Neural cell (in vitro differentiated cells): ENCODE data around the gene CHN1. TPM values are rescaled to one million over a fixed set of nuclear protein-coding genes. Genes with fewer than 3 reads are reported as not detected.

ENCODE experiments used
- H2AFZ ChIP-seq: fragments of 200-600, 300-800 bp; sonication (generic), shearing (Covaris generic); 2 replicates; pipeline ENCODE4 v1.6.0; 2014; ENCODE audit warnings: low read depth, mild to moderate bottlenecking, antibody characterized with exemption, low read length, moderate library complexity
- H3F3A ChIP-seq: fragments of 200-600 bp; shearing (Covaris generic); 2 replicates; pipeline ENCODE4 v1.6.1; 2016; ENCODE audit warnings: mild to moderate bottlenecking, moderate library complexity, mixed read lengths, antibody characterized with exemption, low read length; ENCODE audit not compliant: insufficient read depth, poor library complexity, severe bottlenecking
- H3K27ac ChIP-seq: fragments of 200-600, 300-800 bp; sonication (generic), shearing (Covaris generic); 2 replicates; pipeline ENCODE4 v1.5.1; 2014; ENCODE audit warnings: mild to moderate bottlenecking, low read length, moderate library complexity
- H3K27me3 ChIP-seq: fragments of 300-800, 200-600 bp; sonication (generic), shearing (Covaris generic); 2 replicates; pipeline ENCODE4 v1.6.0; 2014; ENCODE audit warnings: mild to moderate bottlenecking, low read depth, low read length, moderate library complexity; ENCODE audit not compliant: insufficient read depth
- H3K36me3 ChIP-seq: fragments of 300-800, 200-600 bp; sonication (generic), shearing (Covaris generic); 2 replicates; pipeline ENCODE4 v1.5.1; 2014; ENCODE audit warnings: mild to moderate bottlenecking, antibody characterized with exemption, low read length, moderate library complexity; ENCODE audit not compliant: insufficient read depth
- H3K4me2 ChIP-seq: fragments of 300-800, 200-600 bp; sonication (generic), shearing (Covaris generic); 2 replicates; pipeline ENCODE4 v1.6.0; 2014; ENCODE audit warnings: mild to moderate bottlenecking, low read length
- H3K4me3 ChIP-seq: fragments of 300-800, 200-600 bp; sonication (generic), shearing (Covaris generic); 2 replicates; pipeline ENCODE4 v1.5.1; 2014; ENCODE audit warnings: mild to moderate bottlenecking, low read length, moderate library complexity
- H3K79me2 ChIP-seq: fragments of 200-600 bp; shearing (Covaris generic); replicated peaks from 2 replicates; pipeline ENCODE4 v1.6.0; 2014; ENCODE audit warnings: mild to moderate bottlenecking, low read length, moderate library complexity; ENCODE audit not compliant: insufficient read depth
- H3K9ac ChIP-seq: fragments of 300-800, 200-600 bp; sonication (generic), shearing (Covaris generic); 2 replicates; pipeline ENCODE4 v1.6.1; 2016; ENCODE audit warnings: mild to moderate bottlenecking, low read length, mixed read lengths
- H3K9me2 ChIP-seq: fragments of 200-600 bp; shearing (Covaris generic); 2 replicates; pipeline ENCODE4 v1.6.1; 2016; ENCODE audit warnings: mild to moderate bottlenecking, low read length, mixed read lengths; ENCODE audit not compliant: insufficient read depth
- H3K9me3 ChIP-seq: fragments of 200-600, 300-800 bp; sonication (generic), shearing (Covaris generic); 2 replicates; pipeline ENCODE4 v1.6.1; 2016; ENCODE audit warnings: mild to moderate bottlenecking, mixed run types, low read length, moderate library complexity, mixed read lengths
- H4K20me1 ChIP-seq: fragments of 200-600 bp; shearing (Covaris generic); 2 replicates; pipeline ENCODE4 v1.6.1; 2016; ENCODE audit warnings: mild to moderate bottlenecking, mixed run types; ENCODE audit not compliant: insufficient read depth
- EP300 ChIP-seq: fragments of 450-650 bp; conservative IDR thresholded peaks from 2 replicates; pipeline ENCODE4 v1.6.1; 2014; ENCODE audit warnings: antibody characterized with exemption, mild to moderate bottlenecking, moderate library complexity; ENCODE audit not compliant: poor library complexity, severe bottlenecking
- EZH2 ChIP-seq: fragments of 200-600, 300-800 bp; shearing (Covaris generic), sonication (generic); IDR thresholded peaks from 2 replicates; pipeline ENCODE4 v1.6.1; 2014; ENCODE audit warnings: antibody characterized with exemption, low read length, borderline replicate concordance, mild to moderate bottlenecking; ENCODE audit not compliant: insufficient read depth, poor library complexity, severe bottlenecking
- MXI1 ChIP-seq: fragments of 450-650 bp; conservative IDR thresholded peaks from 2 replicates; pipeline ENCODE4 v1.6.1; 2014; ENCODE audit warnings: antibody characterized with exemption, mild to moderate bottlenecking; ENCODE audit not compliant: poor library complexity, severe bottlenecking
- POLR2AphosphoS5 ChIP-seq: IDR thresholded peaks from 2 replicates; pipeline ENCODE4 v1.6.1; 2012
- RAD21 ChIP-seq: fragments of 450-650 bp; conservative IDR thresholded peaks from 2 replicates; pipeline ENCODE4 v1.6.1; 2014; ENCODE audit warnings: antibody characterized with exemption, mild to moderate bottlenecking, moderate library complexity
- SMC3 ChIP-seq: fragments of 450-650 bp; conservative IDR thresholded peaks from 2 replicates; pipeline ENCODE4 v1.6.1; 2014; ENCODE audit warnings: antibody characterized with exemption, mild to moderate bottlenecking, moderate library complexity; ENCODE audit not compliant: poor library complexity
- TAF1 ChIP-seq: IDR thresholded peaks from 2 replicates; pipeline ENCODE4 v1.6.1; 2012; ENCODE audit warnings: low read depth
- polyA plus RNA-seq: library from polyadenylated mRNA; depleted of rRNA; stranded (reverse); fragments of >200 nt; gene quantifications from 2 replicates; pipeline ENCODE4 v1.2.3, GENCODE V29; 2014
- TF ChIP-seq, protein P1 (sequence below): IDR thresholded peaks from 2 replicates; pipeline ENCODE4 v1.6.1; 2012; ENCODE audit warnings: borderline replicate concordance
- TF ChIP-seq, protein P2 (sequence below): fragments of 450-650 bp; IDR thresholded peaks from 2 replicates; pipeline ENCODE4 v1.5.1; 2014; ENCODE audit warnings: antibody characterized with exemption, mild to moderate bottlenecking, moderate library complexity; ENCODE audit not compliant: poor library complexity, severe bottlenecking

Gene CHN1
- polyA plus RNA-seq, 1 donor from 2014 or later, result 133 TPM

DNA sequence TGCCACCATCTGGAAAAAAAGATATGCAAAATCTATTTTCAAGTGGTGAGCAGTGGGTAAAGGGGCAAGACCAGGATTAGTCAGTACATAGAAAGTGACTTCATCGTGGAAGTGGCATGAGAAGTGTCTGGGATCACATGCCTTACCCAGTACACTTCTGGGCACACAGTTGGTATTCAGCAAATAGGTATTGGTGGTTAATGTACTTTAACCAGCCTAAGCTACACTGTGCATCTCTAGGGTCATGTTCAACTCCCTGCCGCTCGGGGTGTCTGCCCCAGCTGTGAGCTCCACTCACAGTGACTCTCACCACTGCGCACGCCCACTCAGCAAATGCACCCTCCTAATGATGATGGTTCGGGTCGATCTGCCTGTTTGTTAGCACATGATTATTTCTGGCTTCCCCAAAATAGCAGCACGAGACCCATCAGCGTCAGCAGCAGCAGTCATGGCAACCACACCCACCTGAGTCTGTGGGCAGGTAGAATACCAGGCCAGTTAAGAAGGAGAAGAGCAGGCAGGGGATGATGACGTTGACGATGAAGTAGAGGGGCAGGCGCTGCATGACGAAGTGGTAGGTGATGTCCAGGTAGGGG lies 252.0 kb downstream of the CHN1 start:
- Histone ChIP-seq H3K4me3 (no peak overlapping the region), H3K79me2 (no peaks in the 10 kb centered on the region), H3K27ac (no peak overlapping the region), H3K9me2 (no peaks in the 10 kb centered on the region), H2AFZ (no peak overlapping the region), H3K4me2 (no peak overlapping the region), H3K27me3 (no peaks in the 10 kb centered on the region), H3K9ac (no peak overlapping the region), H3F3A (no peaks in the 10 kb centered on the region), H4K20me1 (no peaks in the 10 kb centered on the region), H3K9me3 (no peaks in the 10 kb centered on the region), H3K36me3 (no peaks in the 10 kb centered on the region)
- TF ChIP-seq, protein P1, sequence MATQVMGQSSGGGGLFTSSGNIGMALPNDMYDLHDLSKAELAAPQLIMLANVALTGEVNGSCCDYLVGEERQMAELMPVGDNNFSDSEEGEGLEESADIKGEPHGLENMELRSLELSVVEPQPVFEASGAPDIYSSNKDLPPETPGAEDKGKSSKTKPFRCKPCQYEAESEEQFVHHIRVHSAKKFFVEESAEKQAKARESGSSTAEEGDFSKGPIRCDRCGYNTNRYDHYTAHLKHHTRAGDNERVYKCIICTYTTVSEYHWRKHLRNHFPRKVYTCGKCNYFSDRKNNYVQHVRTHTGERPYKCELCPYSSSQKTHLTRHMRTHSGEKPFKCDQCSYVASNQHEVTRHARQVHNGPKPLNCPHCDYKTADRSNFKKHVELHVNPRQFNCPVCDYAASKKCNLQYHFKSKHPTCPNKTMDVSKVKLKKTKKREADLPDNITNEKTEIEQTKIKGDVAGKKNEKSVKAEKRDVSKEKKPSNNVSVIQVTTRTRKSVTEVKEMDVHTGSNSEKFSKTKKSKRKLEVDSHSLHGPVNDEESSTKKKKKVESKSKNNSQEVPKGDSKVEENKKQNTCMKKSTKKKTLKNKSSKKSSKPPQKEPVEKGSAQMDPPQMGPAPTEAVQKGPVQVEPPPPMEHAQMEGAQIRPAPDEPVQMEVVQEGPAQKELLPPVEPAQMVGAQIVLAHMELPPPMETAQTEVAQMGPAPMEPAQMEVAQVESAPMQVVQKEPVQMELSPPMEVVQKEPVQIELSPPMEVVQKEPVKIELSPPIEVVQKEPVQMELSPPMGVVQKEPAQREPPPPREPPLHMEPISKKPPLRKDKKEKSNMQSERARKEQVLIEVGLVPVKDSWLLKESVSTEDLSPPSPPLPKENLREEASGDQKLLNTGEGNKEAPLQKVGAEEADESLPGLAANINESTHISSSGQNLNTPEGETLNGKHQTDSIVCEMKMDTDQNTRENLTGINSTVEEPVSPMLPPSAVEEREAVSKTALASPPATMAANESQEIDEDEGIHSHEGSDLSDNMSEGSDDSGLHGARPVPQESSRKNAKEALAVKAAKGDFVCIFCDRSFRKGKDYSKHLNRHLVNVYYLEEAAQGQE, result no peak
- TF ChIP-seq, protein P2, sequence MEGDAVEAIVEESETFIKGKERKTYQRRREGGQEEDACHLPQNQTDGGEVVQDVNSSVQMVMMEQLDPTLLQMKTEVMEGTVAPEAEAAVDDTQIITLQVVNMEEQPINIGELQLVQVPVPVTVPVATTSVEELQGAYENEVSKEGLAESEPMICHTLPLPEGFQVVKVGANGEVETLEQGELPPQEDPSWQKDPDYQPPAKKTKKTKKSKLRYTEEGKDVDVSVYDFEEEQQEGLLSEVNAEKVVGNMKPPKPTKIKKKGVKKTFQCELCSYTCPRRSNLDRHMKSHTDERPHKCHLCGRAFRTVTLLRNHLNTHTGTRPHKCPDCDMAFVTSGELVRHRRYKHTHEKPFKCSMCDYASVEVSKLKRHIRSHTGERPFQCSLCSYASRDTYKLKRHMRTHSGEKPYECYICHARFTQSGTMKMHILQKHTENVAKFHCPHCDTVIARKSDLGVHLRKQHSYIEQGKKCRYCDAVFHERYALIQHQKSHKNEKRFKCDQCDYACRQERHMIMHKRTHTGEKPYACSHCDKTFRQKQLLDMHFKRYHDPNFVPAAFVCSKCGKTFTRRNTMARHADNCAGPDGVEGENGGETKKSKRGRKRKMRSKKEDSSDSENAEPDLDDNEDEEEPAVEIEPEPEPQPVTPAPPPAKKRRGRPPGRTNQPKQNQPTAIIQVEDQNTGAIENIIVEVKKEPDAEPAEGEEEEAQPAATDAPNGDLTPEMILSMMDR, result no peak
- TF ChIP-seq MXI1, result no peak
- no peak for TF ChIP-seq SMC3
- TF ChIP-seq EP300, result no peak
- TF ChIP-seq TAF1, result no peak
- no peak for TF ChIP-seq POLR2AphosphoS5
- TF ChIP-seq EZH2, result no peak

DNA sequence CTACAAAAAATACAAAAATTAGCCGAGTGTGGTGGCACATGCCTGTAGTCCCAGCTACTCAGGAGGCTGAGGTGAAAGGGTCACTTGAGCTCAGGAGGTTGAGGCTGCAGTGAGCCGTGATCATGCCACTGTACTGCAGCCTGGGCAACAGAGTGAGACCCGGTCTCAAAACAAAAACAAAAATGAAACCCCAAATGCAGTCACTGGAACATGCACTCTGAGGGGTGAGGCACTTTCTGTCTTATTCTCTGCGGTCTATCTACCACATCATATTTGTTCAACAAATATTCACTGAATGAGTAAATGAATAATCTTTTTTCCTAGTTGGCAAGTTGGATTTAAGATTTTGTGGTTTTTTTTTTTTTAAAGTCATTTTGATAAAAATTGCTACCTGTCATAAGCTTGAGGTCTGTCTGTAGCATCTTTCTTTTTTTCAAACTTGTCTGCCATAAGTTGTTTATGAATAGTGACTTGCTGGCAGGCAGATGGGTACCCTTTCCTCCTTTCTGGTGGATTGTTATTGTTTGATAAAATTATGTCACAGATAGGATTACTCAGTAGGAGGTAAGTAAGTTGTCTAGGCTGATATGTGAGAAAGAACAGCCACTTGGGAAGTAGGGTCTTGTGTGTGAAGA lies 252.7 kb downstream of the CHN1 start:
- no peaks in the 10 kb centered on the region for H3K27me3 ChIP-seq
- no peaks in the 10 kb centered on the region for H3K9me2 ChIP-seq
- no peak overlapping the region for H2AFZ ChIP-seq
- no peaks in the 10 kb centered on the region for H3F3A ChIP-seq
- H3K4me2 ChIP-seq, result no peak overlapping the region
- no peak for TF ChIP-seq MXI1
- no peak for TF ChIP-seq TAF1
- no peak for TF ChIP-seq EZH2
- TF ChIP-seq POLR2AphosphoS5, result no peak
- TF ChIP-seq, protein P2, result no peak
- no peak for TF ChIP-seq RAD21
- TF ChIP-seq, protein P1, result no peak
- no peak for TF ChIP-seq SMC3
- no peaks in the 10 kb centered on the region for H4K20me1 ChIP-seq
- no peaks in the 10 kb centered on the region for H3K36me3 ChIP-seq
- H3K9me3 ChIP-seq, result no peaks in the 10 kb centered on the region
- H3K4me3 ChIP-seq, result no peak overlapping the region
- no peak overlapping the region for H3K9ac ChIP-seq
- no peaks in the 10 kb centered on the region for H3K79me2 ChIP-seq
- no peak overlapping the region for H3K27ac ChIP-seq
